ENCODE results near the gene MFN1. TPM values are rescaled to one million over a fixed set of nuclear protein-coding genes. Genes with fewer than 3 reads are reported as not detected.
A peak's percentile ranks its signal among the peaks of the same experiment; 100 is the strongest.

The MFN1 gene
- total and polyA plus RNA-seq, 2 of the 13 experiments (the other 11 are each of a cell fraction or from before 2014, with no cell fraction given), result 25.2 to 37.5 TPM

GRCh38 chr3:179347345-179348194 is at the start of gene MFN1 (continued):
- TF ChIP-seq MIXL1 (CRISPR knock-in tag; IDR thresholded peaks at IDR 0.05), result peak; percentile 21; the same call in 1 of the 2 replicates
- peak; percentile 61 for TF ChIP-seq XRCC5 (optimal IDR thresholded peaks at IDR 0.05; ENCODE audit: low read length)
- TF ChIP-seq ATAD3A (CRISPR knock-in tag; IDR thresholded peaks at IDR 0.05), result no peak
- no peak for TF ChIP-seq EP300 (IDR thresholded peaks at IDR 0.05; ENCODE audit: low read depth in 2 of 2, low read length in 2 of 2)
- peak; percentile 38; the same call in 1 of the 2 replicates for TF ChIP-seq EP300 (CRISPR knock-in tag; IDR thresholded peaks at IDR 0.05; ENCODE audit: borderline replicate concordance)
- no peak for TF ChIP-seq ISX (CRISPR knock-in tag; conservative IDR thresholded peaks at IDR 0.05)
- 0 out of 2 replicates have a peak, but pooled peaks have one; percentile 36 for TF ChIP-seq PITX1 (CRISPR knock-in tag; IDR thresholded peaks at IDR 0.05)
- no peak for TF ChIP-seq BRCA1 (CRISPR knock-in tag; IDR thresholded peaks at IDR 0.05)
- TF ChIP-seq ZNF770 (CRISPR knock-in tag; IDR thresholded peaks at IDR 0.05), result no peak
- TF ChIP-seq MXD1 (CRISPR knock-in tag; IDR thresholded peaks at IDR 0.05), result 0 out of 2 replicates have a peak, but pooled peaks have one; percentile 76
- TF ChIP-seq FOXO4 (CRISPR knock-in tag; conservative IDR thresholded peaks at IDR 0.05), result no peak
- TF ChIP-seq CSRNP1 (CRISPR knock-in tag; IDR thresholded peaks at IDR 0.05), result peak; percentile 65; the same call in 1 of the 2 replicates
- TF ChIP-seq CAMTA2 (CRISPR knock-in tag; IDR thresholded peaks at IDR 0.05; ENCODE audit: borderline replicate concordance), result no peak
- TF ChIP-seq ZNF234 (CRISPR knock-in tag; conservative IDR thresholded peaks at IDR 0.05), result no peak
- peak; percentile 84 for TF ChIP-seq GABPA (IDR thresholded peaks at IDR 0.05; ENCODE audit: low read depth, low read length)
- TF ChIP-seq GABPA (CRISPR knock-in tag; IDR thresholded peaks at IDR 0.05; ENCODE audit: low read depth), result peak; percentile 98
- no peak for TF ChIP-seq NFATC3 (CRISPR knock-in tag; IDR thresholded peaks at IDR 0.05)
- TF ChIP-seq YEATS2 (CRISPR knock-in tag; IDR thresholded peaks at IDR 0.05; ENCODE audit: borderline replicate concordance), result peak; percentile 71
- peak; percentile 37; the same call in 1 of the 2 replicates for TF ChIP-seq ZNF503 (CRISPR knock-in tag; IDR thresholded peaks at IDR 0.05)
- no peak for TF ChIP-seq ZNF225 (CRISPR knock-in tag; IDR thresholded peaks at IDR 0.05)
- no peak for TF ChIP-seq ZMYM2 (CRISPR knock-in tag; IDR thresholded peaks at IDR 0.05)
